ENCODE measurements around the gene TBC1D30.

DNA sequence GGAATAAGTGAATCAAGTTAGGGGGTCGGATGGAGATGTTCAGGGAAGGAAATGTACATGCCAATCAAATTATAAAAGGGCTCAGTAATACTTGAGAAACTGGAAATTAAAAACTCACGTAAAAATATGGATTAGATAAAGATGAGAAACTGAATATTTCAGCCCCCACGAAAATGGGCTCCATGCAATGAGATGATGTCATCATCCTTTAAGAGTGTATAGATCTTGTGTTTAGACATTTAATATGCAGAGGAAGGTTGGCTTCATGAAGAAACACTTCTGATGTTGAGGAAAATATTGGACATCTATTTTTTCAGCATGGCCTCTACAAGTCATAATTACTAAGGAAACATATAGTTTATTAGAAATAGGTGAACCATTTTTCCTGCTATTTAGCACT, 9.5 kb downstream of the TBC1D30 start:
- TF ChIP-seq, protein P1, sequence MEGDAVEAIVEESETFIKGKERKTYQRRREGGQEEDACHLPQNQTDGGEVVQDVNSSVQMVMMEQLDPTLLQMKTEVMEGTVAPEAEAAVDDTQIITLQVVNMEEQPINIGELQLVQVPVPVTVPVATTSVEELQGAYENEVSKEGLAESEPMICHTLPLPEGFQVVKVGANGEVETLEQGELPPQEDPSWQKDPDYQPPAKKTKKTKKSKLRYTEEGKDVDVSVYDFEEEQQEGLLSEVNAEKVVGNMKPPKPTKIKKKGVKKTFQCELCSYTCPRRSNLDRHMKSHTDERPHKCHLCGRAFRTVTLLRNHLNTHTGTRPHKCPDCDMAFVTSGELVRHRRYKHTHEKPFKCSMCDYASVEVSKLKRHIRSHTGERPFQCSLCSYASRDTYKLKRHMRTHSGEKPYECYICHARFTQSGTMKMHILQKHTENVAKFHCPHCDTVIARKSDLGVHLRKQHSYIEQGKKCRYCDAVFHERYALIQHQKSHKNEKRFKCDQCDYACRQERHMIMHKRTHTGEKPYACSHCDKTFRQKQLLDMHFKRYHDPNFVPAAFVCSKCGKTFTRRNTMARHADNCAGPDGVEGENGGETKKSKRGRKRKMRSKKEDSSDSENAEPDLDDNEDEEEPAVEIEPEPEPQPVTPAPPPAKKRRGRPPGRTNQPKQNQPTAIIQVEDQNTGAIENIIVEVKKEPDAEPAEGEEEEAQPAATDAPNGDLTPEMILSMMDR (conservative IDR thresholded peaks at IDR 0.05; ENCODE audit: low read depth, low read length) = no peak
- no peak for TF ChIP-seq EZH2 (IDR thresholded peaks at IDR 0.05; ENCODE audit: borderline replicate concordance, low read depth, low read length, poor library complexity, severe bottlenecking)
